ENCODE results near the gene PACSIN1.

The PACSIN1 gene

DNA sequence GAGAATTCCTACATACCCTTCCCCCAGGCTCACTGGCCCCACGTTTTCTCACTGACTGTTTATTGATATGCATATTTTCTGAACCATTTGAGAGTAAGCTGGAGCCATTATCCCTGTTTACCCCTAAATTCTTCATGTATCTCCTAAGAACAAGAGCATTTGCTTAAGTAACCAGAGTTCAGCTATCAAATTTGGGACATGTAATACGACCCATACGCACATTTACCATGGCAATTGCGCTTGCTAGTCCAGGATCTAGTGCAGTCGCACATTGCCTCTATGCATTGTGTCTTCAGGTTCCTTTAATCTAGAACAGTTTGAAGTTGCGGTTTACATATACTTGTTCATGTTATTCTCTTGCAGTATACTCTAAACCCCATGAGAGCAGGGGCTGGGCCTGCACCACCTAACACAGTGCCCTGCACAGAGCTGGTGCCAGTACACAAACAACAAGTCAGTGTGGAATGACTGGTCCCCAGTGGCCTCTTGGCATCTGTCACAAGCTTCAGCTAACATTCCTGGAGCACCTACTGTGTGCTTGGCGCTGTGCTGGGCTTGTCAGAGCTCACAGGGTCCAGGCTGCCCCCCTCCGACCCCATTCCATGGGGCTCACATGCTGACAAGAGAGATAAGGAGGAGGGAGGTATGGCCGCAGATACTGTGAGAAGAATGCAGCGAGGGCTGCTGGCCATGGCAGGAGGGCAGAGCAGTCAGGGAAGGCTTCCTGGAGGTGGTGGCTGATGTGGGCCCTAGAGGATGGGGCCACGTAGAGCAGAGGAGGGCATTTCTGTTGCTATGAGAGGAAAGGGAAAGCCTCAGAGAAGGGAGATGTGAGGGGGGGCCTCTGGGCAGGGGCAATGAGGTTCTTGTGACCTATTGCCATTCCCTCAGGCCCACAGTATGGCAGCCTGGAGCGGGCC, 62.1 kb downstream of the PACSIN1 start:
- DNase-seq (ENCODE audit: low read depth): no peak
- TF ChIP-seq, protein P1, sequence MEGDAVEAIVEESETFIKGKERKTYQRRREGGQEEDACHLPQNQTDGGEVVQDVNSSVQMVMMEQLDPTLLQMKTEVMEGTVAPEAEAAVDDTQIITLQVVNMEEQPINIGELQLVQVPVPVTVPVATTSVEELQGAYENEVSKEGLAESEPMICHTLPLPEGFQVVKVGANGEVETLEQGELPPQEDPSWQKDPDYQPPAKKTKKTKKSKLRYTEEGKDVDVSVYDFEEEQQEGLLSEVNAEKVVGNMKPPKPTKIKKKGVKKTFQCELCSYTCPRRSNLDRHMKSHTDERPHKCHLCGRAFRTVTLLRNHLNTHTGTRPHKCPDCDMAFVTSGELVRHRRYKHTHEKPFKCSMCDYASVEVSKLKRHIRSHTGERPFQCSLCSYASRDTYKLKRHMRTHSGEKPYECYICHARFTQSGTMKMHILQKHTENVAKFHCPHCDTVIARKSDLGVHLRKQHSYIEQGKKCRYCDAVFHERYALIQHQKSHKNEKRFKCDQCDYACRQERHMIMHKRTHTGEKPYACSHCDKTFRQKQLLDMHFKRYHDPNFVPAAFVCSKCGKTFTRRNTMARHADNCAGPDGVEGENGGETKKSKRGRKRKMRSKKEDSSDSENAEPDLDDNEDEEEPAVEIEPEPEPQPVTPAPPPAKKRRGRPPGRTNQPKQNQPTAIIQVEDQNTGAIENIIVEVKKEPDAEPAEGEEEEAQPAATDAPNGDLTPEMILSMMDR (IDR thresholded peaks at IDR 0.05; ENCODE audit: insufficient read depth, low read depth, low read length, missing control alignments): no peak
- H3K4me3 ChIP-seq (ENCODE audit: low read length): no peak overlapping the region

DNA sequence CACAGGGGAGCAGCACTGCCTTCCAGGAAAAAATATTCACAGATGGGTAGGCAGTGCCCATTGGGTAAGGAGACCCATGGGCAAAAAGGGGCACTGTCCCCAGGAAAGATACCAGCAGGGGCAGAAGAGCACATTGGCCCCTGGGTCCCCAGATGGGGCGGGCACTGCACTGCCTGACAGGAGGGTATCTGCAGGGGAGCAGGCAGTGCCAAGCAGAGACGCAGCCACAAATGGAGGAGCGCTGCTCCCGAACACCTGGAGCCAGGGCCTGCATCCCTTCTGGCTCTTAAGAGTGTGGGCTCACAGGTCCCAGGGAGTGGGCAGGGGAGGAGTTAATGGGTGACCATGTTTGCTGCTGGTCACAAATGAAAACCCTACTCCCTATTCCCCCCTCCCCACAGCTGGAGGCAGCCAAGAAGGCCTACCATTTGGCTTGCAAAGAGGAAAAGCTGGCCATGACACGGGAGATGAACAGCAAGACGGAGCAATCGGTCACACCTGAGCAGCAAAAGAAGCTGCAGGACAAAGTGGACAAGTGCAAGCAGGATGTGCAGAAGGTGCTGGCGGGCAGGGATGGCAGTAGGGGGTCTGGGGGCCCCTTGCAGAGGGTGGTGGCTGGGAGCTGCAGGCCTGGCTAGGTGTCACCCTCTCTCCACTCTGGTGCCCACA, 63.3 kb downstream of the PACSIN1 start:
- TF ChIP-seq, protein P1 (IDR thresholded peaks at IDR 0.05; ENCODE audit: insufficient read depth, low read depth, low read length, missing control alignments): no peak
- no peak overlapping the region for H3K4me3 ChIP-seq (ENCODE audit: low read length)
- DNase-seq (ENCODE audit: low read depth): no peak

DNA sequence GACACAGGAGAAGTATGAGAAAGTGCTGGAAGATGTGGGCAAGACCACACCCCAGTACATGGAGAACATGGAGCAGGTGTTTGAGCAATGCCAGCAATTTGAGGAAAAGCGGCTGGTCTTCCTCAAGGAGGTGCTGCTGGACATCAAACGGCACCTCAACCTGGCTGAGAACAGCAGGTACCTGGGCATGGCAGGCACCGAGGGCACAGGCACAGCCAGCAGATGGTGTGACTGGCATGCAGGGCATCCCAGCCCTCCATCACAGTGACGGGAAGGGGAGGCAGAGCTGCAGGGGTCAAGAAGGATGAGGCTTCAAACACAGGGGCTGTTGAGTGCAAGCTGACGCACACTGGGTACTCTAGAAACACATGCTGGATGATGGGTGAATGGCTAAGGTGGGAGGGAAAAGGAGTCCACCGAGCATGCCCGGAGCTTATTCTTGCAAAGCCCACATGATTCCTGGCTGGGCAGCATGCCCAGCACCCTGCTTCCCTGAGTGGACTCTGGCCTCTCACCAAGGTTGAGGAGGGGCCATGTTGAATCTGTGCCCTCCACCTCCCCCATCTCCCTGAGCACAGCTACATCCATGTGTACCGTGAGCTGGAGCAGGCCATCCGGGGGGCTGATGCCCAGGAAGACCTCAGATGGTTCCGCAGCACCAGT, 63.9 kb downstream of the PACSIN1 start:
- TF ChIP-seq, protein P1 (IDR thresholded peaks at IDR 0.05; ENCODE audit: insufficient read depth, low read depth, low read length, missing control alignments): peak; percentile 11
- DNase-seq (ENCODE audit: low read depth): peak; percentile 29
- no peak overlapping the region for H3K4me3 ChIP-seq (ENCODE audit: low read length)

DNA sequence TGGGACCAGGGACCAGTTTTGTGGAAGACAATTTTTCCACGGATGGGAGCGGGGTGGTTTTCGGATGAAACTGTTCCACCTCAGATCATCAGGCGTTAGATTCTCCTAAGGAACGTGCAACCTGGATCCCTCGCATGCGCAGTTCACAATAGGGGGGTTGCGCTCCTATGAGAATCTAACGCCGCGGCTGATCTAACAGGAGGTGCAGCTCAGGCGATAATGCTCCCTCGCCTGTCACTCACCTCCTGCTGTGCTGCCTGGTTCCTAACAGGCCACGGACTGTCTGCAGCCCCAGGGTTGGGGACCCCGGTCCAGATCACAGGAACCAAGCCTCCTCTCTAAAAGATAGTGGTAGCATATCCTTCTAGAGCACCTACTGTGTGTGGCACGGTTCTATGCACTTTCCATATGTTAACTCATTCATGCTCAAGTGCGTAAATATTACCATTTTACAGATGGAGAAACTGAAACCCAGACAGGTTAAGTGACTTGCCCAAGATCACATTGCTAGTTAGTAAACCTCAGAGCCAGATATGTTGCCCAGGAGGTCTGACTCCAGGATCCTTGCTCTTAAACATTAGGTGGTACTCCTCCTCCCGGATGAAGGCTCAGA, 65.0 kb downstream of the PACSIN1 start:
- TF ChIP-seq, protein P1 (IDR thresholded peaks at IDR 0.05; ENCODE audit: insufficient read depth, low read depth, low read length, missing control alignments): no peak
- DNase-seq (ENCODE audit: low read depth): no peak
- no peak overlapping the region for H3K4me3 ChIP-seq (ENCODE audit: low read length)

DNA sequence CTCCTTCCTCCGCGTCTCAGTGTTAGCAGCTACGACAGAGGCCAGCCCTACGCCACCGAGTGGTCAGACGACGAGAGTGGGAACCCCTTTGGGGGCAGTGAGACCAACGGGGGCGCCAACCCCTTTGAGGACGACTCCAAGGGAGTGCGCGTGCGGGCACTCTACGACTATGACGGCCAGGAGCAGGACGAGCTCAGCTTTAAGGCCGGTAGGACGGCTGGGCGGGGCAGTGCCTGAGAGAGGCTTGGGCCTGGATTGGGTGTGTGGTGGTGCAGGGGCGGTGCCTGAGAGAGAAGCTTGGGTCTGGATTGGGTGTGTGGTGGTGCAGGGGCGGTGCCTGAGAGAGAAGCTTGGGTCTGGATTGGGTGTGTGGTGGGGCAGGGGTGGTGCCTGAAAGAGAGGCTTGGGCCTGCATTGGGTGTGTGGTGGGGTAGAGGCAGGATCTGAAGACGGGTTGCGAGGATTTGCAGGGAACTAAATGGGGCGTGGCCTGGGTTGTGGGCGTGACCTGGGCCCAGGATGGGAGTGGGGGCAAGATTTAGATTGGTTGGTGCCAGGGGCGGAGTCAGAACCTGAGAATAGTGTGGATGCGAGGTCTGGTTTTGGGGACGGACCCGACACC, 65.8 kb downstream of the PACSIN1 start:
- TF ChIP-seq, protein P1 (IDR thresholded peaks at IDR 0.05; ENCODE audit: insufficient read depth, low read depth, low read length, missing control alignments): no peak
- DNase-seq (ENCODE audit: low read depth): peak; percentile 27
- no peak overlapping the region for H3K4me3 ChIP-seq (ENCODE audit: low read length)

DNA sequence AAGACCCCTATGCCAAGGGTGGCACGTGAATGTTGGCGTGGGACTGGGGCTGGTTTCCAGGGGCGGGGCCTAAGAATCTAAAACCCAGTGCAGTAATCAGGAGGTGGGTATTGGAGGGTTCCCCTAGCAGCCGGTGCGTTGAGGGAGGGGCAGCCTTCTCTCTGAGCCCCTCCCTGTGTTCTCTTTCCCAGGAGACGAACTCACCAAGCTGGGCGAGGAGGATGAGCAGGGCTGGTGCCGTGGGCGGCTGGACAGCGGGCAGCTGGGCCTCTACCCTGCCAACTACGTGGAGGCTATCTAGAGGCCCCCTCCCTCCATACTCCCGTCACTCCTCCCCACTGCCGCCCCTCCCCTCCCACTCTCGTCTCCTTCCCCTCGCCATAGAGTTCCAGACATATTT, 66.4 kb downstream of the PACSIN1 start:
- no peak for DNase-seq (ENCODE audit: low read depth)
- H3K4me3 ChIP-seq (ENCODE audit: low read length): no peak overlapping the region
- TF ChIP-seq, protein P1 (IDR thresholded peaks at IDR 0.05; ENCODE audit: insufficient read depth, low read depth, low read length, missing control alignments): no peak
